SU-DHL-6 (cell line): ENCODE measurements around the gene DEF6.

Experiments used
- H2AFZ ChIP-seq: fragments of 200-600 bp; sonication (generic); 2 replicates; pipeline ENCODE4 v1.6.1; 2014; ENCODE audit warnings: low read depth, mild to moderate bottlenecking, moderate library complexity, mixed read lengths, antibody characterized with exemption, low read length; ENCODE audit not compliant: severe bottlenecking
- H3F3A ChIP-seq: fragments of 200-600 bp; shearing (Covaris generic); 2 replicates; pipeline ENCODE4 v1.6.0; 2016; ENCODE audit warnings: antibody characterized with exemption, mild to moderate bottlenecking; ENCODE audit not compliant: insufficient read depth
- H3K27ac ChIP-seq: fragments of 200-600 bp; sonication (generic); 2 replicates; pipeline ENCODE4 v1.5.1; 2016; ENCODE audit warnings: low read depth, mild to moderate bottlenecking, low read length, moderate library complexity, mixed read lengths
- H3K27me3 ChIP-seq: fragments of 200-600 bp; sonication (generic), shearing (Covaris generic); 2 replicates; pipeline ENCODE4 v1.6.0; 2014; ENCODE audit warnings: mild to moderate bottlenecking, low read length
- H3K36me3 ChIP-seq: fragments of 200-600 bp; sonication (generic); 2 replicates; pipeline ENCODE4 v1.6.1; 2014; ENCODE audit warnings: mild to moderate bottlenecking, low read length, mixed read lengths
- H3K4me2 ChIP-seq: fragments of 300-600, 200-600 bp; shearing (Covaris generic), sonication (generic); 2 replicates; pipeline ENCODE4 v1.6.0; 2014; ENCODE audit warnings: low read length, low read depth, mild to moderate bottlenecking; ENCODE audit not compliant: poor library complexity, severe bottlenecking
- H3K4me3 ChIP-seq: fragments of 200-600 bp; sonication (generic); 2 replicates; pipeline ENCODE4 v1.5.1; 2014; ENCODE audit warnings: antibody characterized with exemption, low read length, mild to moderate bottlenecking, mixed read lengths; ENCODE audit not compliant: insufficient read depth, poor library complexity, severe bottlenecking
- H3K79me2 ChIP-seq: fragments of 200-600 bp; sonication (generic); 2 replicates; pipeline ENCODE4 v1.6.1; 2014; ENCODE audit warnings: mild to moderate bottlenecking, low read length, moderate library complexity; ENCODE audit not compliant: insufficient read depth
- H3K9ac ChIP-seq: fragments of 200-600 bp; sonication (generic); 2 replicates; pipeline ENCODE4 v1.7.0; 2014; ENCODE audit warnings: mild to moderate bottlenecking, low read length
- H3K9me2 ChIP-seq: fragments of 200-600 bp; sonication (generic); replicated peaks from 2 replicates; pipeline ENCODE4 v1.6.1; 2014; ENCODE audit warnings: low read length; ENCODE audit not compliant: insufficient read depth
- H3K9me3 ChIP-seq: fragments of 200-600 bp; sonication (generic); 2 replicates; pipeline ENCODE4 v1.6.1; 2014; ENCODE audit warnings: low read length, mixed read lengths; ENCODE audit not compliant: insufficient read depth
- H4K20me1 ChIP-seq: fragments of 200-600 bp; sonication (generic); 2 replicates; pipeline ENCODE4 v1.6.1; 2014; ENCODE audit warnings: low read depth, mild to moderate bottlenecking, antibody characterized with exemption, low read length, moderate library complexity, mixed read lengths
- CTCF ChIP-seq: fragments of 200-600 bp; sonication (generic); IDR thresholded peaks from one replicate; pipeline ENCODE4 v1.5.1; 2017; ENCODE audit warnings: antibody characterized with exemption, mild to moderate bottlenecking, low read length, moderate library complexity; ENCODE audit not compliant: insufficient read depth, poor library complexity, severe bottlenecking
- EZH2phosphoT487 ChIP-seq: fragments of 200-600 bp; sonication (generic), shearing (Covaris generic); conservative IDR thresholded peaks from 2 replicates; pipeline ENCODE4 v1.6.1; 2018; ENCODE audit warnings: mild to moderate bottlenecking, antibody characterized with exemption, low read length, moderate library complexity, mixed read lengths

Gene DEF6

GRCh38 chr6:35300848-35301247, 3.2 kb downstream of the DEF6 start:
- Histone ChIP-seq H2AFZ (no peak overlapping the region), H3K9me2 (no peaks in the 10 kb centered on the region), H3K36me3 (no peaks in the 10 kb centered on the region), H3K79me2 (peaks cover 39% of the 10 kb centered on the region), H3F3A (peaks cover 38% of the 10 kb centered on the region), H3K27ac (peak overlapping the region; percentile 76), H4K20me1 (no peaks in the 10 kb centered on the region), H3K9ac (no peak overlapping the region), H3K27me3 (no peaks in the 10 kb centered on the region), H3K4me3 (no peak overlapping the region), H3K9me3 (no peaks in the 10 kb centered on the region), H3K4me2 (no peak overlapping the region)
- TF ChIP-seq CTCF (no peak), EZH2phosphoT487 (no peak)

GRCh38 chr6:35302604-35303241, 5.1 kb downstream of the DEF6 start:
- H2AFZ ChIP-seq: peak overlapping the region; percentile 9
- peaks cover 39% of the 10 kb centered on the region for H3K79me2 ChIP-seq
- no peaks in the 10 kb centered on the region for H3K9me3 ChIP-seq
- peak overlapping the region; percentile 69 for H3K27ac ChIP-seq
- H3K4me3 ChIP-seq: peak overlapping the region; percentile 48
- TF ChIP-seq EZH2phosphoT487: no peak
- TF ChIP-seq CTCF: no peak
- no peaks in the 10 kb centered on the region for H4K20me1 ChIP-seq
- no peaks in the 10 kb centered on the region for H3K27me3 ChIP-seq
- H3K9me2 ChIP-seq: no peaks in the 10 kb centered on the region
- H3F3A ChIP-seq: peaks cover 34% of the 10 kb centered on the region
- H3K9ac ChIP-seq: peak overlapping the region; percentile 57
- H3K4me2 ChIP-seq: peak overlapping the region; percentile 65
- no peaks in the 10 kb centered on the region for H3K36me3 ChIP-seq

GRCh38 chr6:35304299-35304698, 6.7 kb downstream of the DEF6 start:
- H3K9me3 ChIP-seq: no peaks in the 10 kb centered on the region
- TF ChIP-seq CTCF (no peak), EZH2phosphoT487 (no peak)
- peaks cover 28% of the 10 kb centered on the region; the same call in 1 of the 2 replicates for H3K79me2 ChIP-seq
- H3K9me2 ChIP-seq: no peaks in the 10 kb centered on the region
- no peaks in the 10 kb centered on the region for H4K20me1 ChIP-seq
- H3K4me3 ChIP-seq: no peak overlapping the region
- H3K4me2 ChIP-seq: no peak overlapping the region
- no peak overlapping the region for H2AFZ ChIP-seq
- H3K9ac ChIP-seq: no peak overlapping the region
- H3K27me3 ChIP-seq: no peaks in the 10 kb centered on the region
- H3K36me3 ChIP-seq: no peaks in the 10 kb centered on the region
- H3K27ac ChIP-seq: no peak overlapping the region
- H3F3A ChIP-seq: peaks cover 33% of the 10 kb centered on the region
